ENCODE results near the gene EEF1G.

DNA sequence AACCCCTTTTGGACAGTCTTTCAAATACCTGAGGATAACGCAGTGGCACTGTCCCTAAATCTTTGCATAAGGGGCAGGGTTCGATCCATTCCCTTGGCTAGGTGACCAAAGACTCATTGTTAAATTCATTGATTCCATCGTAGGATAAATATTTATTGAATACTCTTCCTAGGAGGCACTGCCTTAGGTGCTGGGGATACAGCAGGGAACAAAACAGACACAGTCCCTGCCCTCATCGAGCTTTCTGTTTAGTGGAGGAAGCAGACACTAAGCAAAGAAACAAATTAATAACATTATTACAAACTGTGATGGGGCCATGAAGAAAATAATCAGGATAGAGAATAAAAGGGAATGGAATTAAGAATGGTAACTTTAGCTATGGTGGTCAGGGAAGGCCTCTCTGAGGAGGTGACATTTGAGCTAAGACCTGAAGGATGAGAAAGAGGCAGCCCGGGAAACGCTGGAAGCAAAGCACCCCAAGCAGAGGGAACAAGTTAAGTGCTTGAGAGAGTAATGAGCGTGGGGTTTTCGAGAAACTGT lies 47.4 kb upstream of the EEF1G start:
- TF ChIP-seq CTCF (IDR thresholded peaks at IDR 0.05; ENCODE audit: insufficient read depth, low read depth, low read length) = no peak
- TF ChIP-seq EZH2 (IDR thresholded peaks at IDR 0.05; ENCODE audit: insufficient read depth, low read length) = no peak
